Natural killer cell (primary cell): ENCODE data around the gene FTO. TPM values are rescaled to one million over a fixed set of nuclear protein-coding genes. Genes with fewer than 3 reads are reported as not detected.

ENCODE experiments used
- ATAC-seq, 3 donors: fragments of 150-1000 bp in 2 of 3; fragments of 200-7000 bp in 1 of 3; cut with Tn5 transposase; 1 replicate in 1 of 3; 2 replicates in 2 of 3; pipeline ENCODE4 v1.10.0; 2021; ENCODE audit warnings: mild to moderate bottlenecking in 2 of 3, moderate library complexity in 2 of 3
- DNase-seq, 2 donors: peaks; one replicate each; pipeline versions ENCODE4 v3.0.0 to v3.0.0-alpha.2; 2013 to 2021; ENCODE audit warnings: mixed read lengths in 1 of 2
- H3K27ac ChIP-seq: one replicate; pipeline ENCODE4 v1.5.1; 2013; ENCODE audit warnings: mild to moderate bottlenecking, low read length
- H3K27me3 ChIP-seq: one replicate; pipeline ENCODE4 v1.6.1; 2013; ENCODE audit warnings: low read length; ENCODE audit not compliant: control insufficient read depth, insufficient read depth
- H3K36me3 ChIP-seq: one replicate; pipeline ENCODE4 v1.6.1; 2013; ENCODE audit warnings: low read length; ENCODE audit not compliant: control insufficient read depth, insufficient read depth
- H3K4me1 ChIP-seq: one replicate; pipeline ENCODE4 v1.6.1; 2013; ENCODE audit warnings: low read length; ENCODE audit not compliant: control insufficient read depth, insufficient read depth
- H3K4me3 ChIP-seq: one replicate; pipeline ENCODE4 v1.5.1; 2013; ENCODE audit warnings: low read length
- H3K9me3 ChIP-seq: one replicate; pipeline ENCODE4 v1.6.1; 2013; ENCODE audit warnings: low read length; ENCODE audit not compliant: control insufficient read depth, insufficient read depth
- H3K27ac Mint-ChIP-seq, 2 donors: one replicate each; pipeline ENCODE4 v1.8.0; 2022; ENCODE audit warnings: mild to moderate bottlenecking in 2 of 2, mixed read lengths in 2 of 2, moderate library complexity in 1 of 2
- H3K27me3 Mint-ChIP-seq, 2 donors: one replicate each; pipeline ENCODE4 v1.8.0; 2022; ENCODE audit warnings: low read depth in 2 of 2, mixed read lengths in 2 of 2
- H3K36me3 Mint-ChIP-seq: one replicate; pipeline ENCODE4 v1.8.0; 2022; ENCODE audit warnings: mixed read lengths
- H3K4me1 Mint-ChIP-seq, 2 donors: one replicate each; pipeline ENCODE4 v1.8.0; 2022; ENCODE audit warnings: mixed read lengths in 2 of 2
- H3K4me3 Mint-ChIP-seq: one replicate; pipeline ENCODE4 v1.8.0; 2022; ENCODE audit warnings: mild to moderate bottlenecking, moderate library complexity, mixed read lengths
- H3K9me3 Mint-ChIP-seq, 2 donors: one replicate each; pipeline ENCODE4 v1.8.0; 2022; ENCODE audit warnings: mixed read lengths in 2 of 2
- WGBS: methylation state at CpG from one replicate; pipeline ENCODE4 v1.1.7; 2013; ENCODE audit warnings: missing lambda C conversion rate; ENCODE audit not compliant: insufficient coverage; 5-methylcytosine and 5-hydroxymethylcytosine counted together
- intact Hi-C: fragments of 100-400 bp; cut with micrococcal nuclease; formaldehyde crosslinking; loops from one replicate; pipeline ENCODE4 v1.14.2; 2022
- total RNA-seq, 4 donors: library from RNA; stranded (reverse); fragments of 120-200 nt in 1 of 4; gene quantifications; one replicate each; pipeline versions ENCODE4 v1.2.3 to v1.2.4, GENCODE V29; 2013 to 2022
- TF ChIP-seq, protein P1 (sequence below): fragments of 200-600 bp; IDR thresholded peaks from one replicate; pipeline ENCODE4 v1.8.0; 2022; ENCODE audit warnings: antibody characterized with exemption

Gene FTO
- total RNA-seq, 3 donors from 2014 or later (not counting 1 experiment from before 2014, with no cell fraction given): 55.4 to 70.5 (median 55.4) TPM

DNA sequence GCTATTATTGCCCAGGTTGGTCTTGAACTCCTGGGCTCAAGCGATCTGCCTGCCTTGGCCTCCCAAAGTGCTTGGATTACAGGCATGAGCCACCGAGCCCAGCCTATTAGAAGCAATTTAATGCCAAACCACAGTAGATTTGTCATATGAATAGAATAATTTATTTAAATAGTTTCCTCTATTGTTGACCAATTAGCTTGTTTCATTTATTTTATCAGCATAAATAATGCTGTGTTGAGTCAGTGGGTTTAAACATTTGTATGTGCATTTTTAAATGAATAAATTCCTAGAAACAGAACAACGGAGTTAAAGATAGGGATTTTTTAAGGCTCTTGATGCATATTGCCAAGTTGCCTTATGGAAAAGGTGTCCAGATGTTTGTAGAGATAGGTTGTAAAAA lies 26.7 kb downstream of the FTO start:
- Mint-ChIP-seq H3K9me3 (no peaks in the 10 kb centered on the region), H3K4me3 (no peak overlapping the region), H3K36me3 (no peaks in the 10 kb centered on the region), H3K27ac (no peak overlapping the region), H3K4me1 (peaks cover 26 to 31% of the 10 kb centered on the region in 2 donors), H3K27me3 (no peaks in the 10 kb centered on the region)
- H3K4me1 ChIP-seq: no peaks in the 10 kb centered on the region
- no peak for DNase-seq
- H3K27me3 ChIP-seq: no peaks in the 10 kb centered on the region
- TF ChIP-seq, protein P1, sequence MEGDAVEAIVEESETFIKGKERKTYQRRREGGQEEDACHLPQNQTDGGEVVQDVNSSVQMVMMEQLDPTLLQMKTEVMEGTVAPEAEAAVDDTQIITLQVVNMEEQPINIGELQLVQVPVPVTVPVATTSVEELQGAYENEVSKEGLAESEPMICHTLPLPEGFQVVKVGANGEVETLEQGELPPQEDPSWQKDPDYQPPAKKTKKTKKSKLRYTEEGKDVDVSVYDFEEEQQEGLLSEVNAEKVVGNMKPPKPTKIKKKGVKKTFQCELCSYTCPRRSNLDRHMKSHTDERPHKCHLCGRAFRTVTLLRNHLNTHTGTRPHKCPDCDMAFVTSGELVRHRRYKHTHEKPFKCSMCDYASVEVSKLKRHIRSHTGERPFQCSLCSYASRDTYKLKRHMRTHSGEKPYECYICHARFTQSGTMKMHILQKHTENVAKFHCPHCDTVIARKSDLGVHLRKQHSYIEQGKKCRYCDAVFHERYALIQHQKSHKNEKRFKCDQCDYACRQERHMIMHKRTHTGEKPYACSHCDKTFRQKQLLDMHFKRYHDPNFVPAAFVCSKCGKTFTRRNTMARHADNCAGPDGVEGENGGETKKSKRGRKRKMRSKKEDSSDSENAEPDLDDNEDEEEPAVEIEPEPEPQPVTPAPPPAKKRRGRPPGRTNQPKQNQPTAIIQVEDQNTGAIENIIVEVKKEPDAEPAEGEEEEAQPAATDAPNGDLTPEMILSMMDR: no peak
- WGBS: 100% methylated on average over 2 of the region's 3 CpGs
- no peak overlapping the region for H3K27ac ChIP-seq
- no peak overlapping the region for H3K4me3 ChIP-seq
- intact Hi-C loops: no loop called here
- H3K9me3 ChIP-seq: peaks cover 2% of the 10 kb centered on the region
- ATAC-seq: no peak
- H3K36me3 ChIP-seq: no peaks in the 10 kb centered on the region

DNA sequence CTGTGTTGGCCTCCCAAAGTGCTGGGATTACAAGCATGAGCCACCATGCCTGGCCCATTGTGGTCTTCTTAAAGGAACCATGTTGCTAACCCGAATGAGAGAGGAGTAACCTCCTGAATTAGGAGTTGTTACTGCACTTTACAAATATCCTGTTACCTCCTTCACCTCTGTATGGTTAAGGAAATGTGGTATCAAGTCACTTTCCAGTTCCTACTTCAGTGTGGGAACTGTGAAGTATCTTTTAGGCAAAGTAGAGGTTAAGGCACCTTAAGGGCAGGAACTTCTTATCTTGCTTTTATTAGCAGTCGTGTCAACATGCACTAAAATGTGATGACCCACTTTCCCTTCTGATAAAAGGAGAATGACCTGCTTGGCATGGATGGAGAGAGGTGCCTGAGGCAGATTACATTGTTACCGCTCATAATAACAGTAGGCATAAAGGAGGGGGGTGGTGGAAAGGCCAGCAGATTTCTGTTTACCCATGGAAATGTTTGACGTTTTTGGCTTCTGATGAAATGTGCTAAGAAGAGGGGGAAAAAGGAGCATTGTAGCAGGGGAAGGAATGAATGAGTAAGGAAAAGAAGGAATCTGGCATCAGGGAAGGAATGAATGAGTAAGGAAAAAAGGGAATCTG lies 28.5 kb downstream of the FTO start:
- Histone ChIP-seq H3K36me3 (no peaks in the 10 kb centered on the region), H3K27me3 (no peaks in the 10 kb centered on the region), H3K4me1 (no peaks in the 10 kb centered on the region), H3K4me3 (no peak overlapping the region), H3K9me3 (peaks cover 2% of the 10 kb centered on the region), H3K27ac (no peak overlapping the region)
- no peak for DNase-seq
- no peaks in the 10 kb centered on the region for H3K27me3 Mint-ChIP-seq
- no peak overlapping the region for H3K27ac Mint-ChIP-seq
- H3K9me3 Mint-ChIP-seq: no peaks in the 10 kb centered on the region
- TF ChIP-seq, protein P1: no peak
- peaks cover 26 to 31% of the 10 kb centered on the region in 2 donors for H3K4me1 Mint-ChIP-seq
- ATAC-seq: no peak
- intact Hi-C loops: no loop called here
- H3K36me3 Mint-ChIP-seq: no peaks in the 10 kb centered on the region
- 89% methylated on average over 3 of the region's 4 CpGs for WGBS
- H3K4me3 Mint-ChIP-seq: no peak overlapping the region

DNA sequence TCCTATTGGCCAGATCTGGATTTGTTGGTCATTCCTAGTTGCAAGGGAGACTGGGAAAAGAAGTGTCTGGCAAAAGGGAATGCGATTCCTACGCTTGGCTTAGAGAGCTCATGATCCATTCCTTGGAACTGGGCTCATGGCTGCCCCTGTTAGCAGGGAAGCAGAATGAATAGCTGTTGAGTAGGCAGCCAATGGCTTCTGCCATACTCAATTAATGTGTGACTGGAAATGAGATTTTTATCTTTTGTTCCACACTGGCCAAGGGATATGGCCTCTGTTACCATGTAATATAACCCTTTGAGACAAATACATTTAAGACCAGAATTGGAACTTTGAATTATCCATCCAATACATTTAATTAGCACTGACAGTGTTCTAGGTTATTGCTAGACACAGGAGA lies 31.0 kb downstream of the FTO start:
- ATAC-seq: no peak
- 94% methylated on average over 2 of the region's 2 CpGs for WGBS
- Histone ChIP-seq H3K9me3 (no peaks in the 10 kb centered on the region), H3K4me3 (no peak overlapping the region), H3K27me3 (no peaks in the 10 kb centered on the region), H3K36me3 (no peaks in the 10 kb centered on the region), H3K4me1 (no peaks in the 10 kb centered on the region), H3K27ac (no peak overlapping the region)
- H3K9me3 Mint-ChIP-seq: no peaks in the 10 kb centered on the region
- H3K4me3 Mint-ChIP-seq: no peak overlapping the region
- DNase-seq: no peak
- intact Hi-C loops: no loop called here
- no peaks in the 10 kb centered on the region for H3K36me3 Mint-ChIP-seq
- no peak overlapping the region for H3K27ac Mint-ChIP-seq
- TF ChIP-seq, protein P1: no peak
- H3K4me1 Mint-ChIP-seq: peaks cover 22 to 25% of the 10 kb centered on the region in 2 donors
- no peaks in the 10 kb centered on the region for H3K27me3 Mint-ChIP-seq

DNA sequence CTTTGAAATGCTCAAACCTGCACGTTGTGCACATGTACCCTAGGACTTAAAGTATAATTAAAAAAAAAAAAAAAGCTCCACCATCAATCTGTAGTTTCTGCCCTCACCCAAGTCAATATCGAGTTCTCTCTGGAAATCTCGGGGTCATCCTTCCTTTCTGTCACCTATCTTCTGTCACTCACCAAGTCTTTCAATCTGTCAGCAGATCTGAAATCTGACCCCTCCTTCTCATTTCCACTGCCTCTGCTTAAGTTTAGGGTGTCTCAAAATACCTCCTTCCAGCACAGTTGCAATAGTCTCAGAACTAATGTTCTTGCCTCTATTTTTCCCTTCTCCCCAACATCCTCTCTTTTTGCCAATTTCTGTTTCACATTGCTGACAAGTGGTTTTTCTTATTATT lies 32.3 kb downstream of the FTO start:
- no peak overlapping the region for H3K27ac Mint-ChIP-seq
- no peak for DNase-seq
- 86% methylated on average over 3 of the region's 3 CpGs for WGBS
- Histone ChIP-seq H3K9me3 (no peaks in the 10 kb centered on the region), H3K4me3 (no peak overlapping the region), H3K36me3 (no peaks in the 10 kb centered on the region), H3K27me3 (no peaks in the 10 kb centered on the region), H3K27ac (no peak overlapping the region), H3K4me1 (no peaks in the 10 kb centered on the region)
- no peaks in the 10 kb centered on the region for H3K27me3 Mint-ChIP-seq
- no peaks in the 10 kb centered on the region for H3K36me3 Mint-ChIP-seq
- H3K9me3 Mint-ChIP-seq: no peaks in the 10 kb centered on the region
- intact Hi-C loops: no loop called here
- H3K4me3 Mint-ChIP-seq: no peak overlapping the region
- H3K4me1 Mint-ChIP-seq: peaks cover 15 to 25% of the 10 kb centered on the region in 2 donors
- TF ChIP-seq, protein P1: no peak
- no peak for ATAC-seq
